Ovary (tissue), 3 donors: Measurements from ENCODE around the gene POLR3GL.

ENCODE experiments used
- POLR2A ChIP-seq: fragments of 450-650 bp; IDR thresholded peaks from one replicate; pipeline ENCODE4 v1.6.1; 2017; ENCODE audit warnings: antibody characterized with exemption, mild to moderate bottlenecking, moderate library complexity
- TF ChIP-seq, protein P1 (sequence below), 3 donors: fragments of 450-650 bp in 2 of 3; fragments of 200-600 bp in 1 of 3; IDR thresholded peaks; one replicate each; pipeline versions ENCODE4 v1.5.1 to v1.8.0; 2016 to 2022; ENCODE audit warnings: antibody characterized with exemption in 3 of 3, mild to moderate bottlenecking in 1 of 3
- donor health status: DM: no; HTN: no; CAD: no.

GRCh38 chr1:146020058-146021049 lies 55.9 kb downstream of the POLR3GL start:
- no peak for TF ChIP-seq POLR2A
- TF ChIP-seq, protein P1, sequence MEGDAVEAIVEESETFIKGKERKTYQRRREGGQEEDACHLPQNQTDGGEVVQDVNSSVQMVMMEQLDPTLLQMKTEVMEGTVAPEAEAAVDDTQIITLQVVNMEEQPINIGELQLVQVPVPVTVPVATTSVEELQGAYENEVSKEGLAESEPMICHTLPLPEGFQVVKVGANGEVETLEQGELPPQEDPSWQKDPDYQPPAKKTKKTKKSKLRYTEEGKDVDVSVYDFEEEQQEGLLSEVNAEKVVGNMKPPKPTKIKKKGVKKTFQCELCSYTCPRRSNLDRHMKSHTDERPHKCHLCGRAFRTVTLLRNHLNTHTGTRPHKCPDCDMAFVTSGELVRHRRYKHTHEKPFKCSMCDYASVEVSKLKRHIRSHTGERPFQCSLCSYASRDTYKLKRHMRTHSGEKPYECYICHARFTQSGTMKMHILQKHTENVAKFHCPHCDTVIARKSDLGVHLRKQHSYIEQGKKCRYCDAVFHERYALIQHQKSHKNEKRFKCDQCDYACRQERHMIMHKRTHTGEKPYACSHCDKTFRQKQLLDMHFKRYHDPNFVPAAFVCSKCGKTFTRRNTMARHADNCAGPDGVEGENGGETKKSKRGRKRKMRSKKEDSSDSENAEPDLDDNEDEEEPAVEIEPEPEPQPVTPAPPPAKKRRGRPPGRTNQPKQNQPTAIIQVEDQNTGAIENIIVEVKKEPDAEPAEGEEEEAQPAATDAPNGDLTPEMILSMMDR (IDR thresholded peaks at IDR 0.05): no peak
